ENCODE results near the gene VPS39. TPM values are rescaled to one million over a fixed set of nuclear protein-coding genes. Genes with fewer than 3 reads are reported as not detected.

VPS39 gene
- total RNA-seq, 4 donors from 2014 or later: 59.1 to 101 (median 73.1) TPM

DNA sequence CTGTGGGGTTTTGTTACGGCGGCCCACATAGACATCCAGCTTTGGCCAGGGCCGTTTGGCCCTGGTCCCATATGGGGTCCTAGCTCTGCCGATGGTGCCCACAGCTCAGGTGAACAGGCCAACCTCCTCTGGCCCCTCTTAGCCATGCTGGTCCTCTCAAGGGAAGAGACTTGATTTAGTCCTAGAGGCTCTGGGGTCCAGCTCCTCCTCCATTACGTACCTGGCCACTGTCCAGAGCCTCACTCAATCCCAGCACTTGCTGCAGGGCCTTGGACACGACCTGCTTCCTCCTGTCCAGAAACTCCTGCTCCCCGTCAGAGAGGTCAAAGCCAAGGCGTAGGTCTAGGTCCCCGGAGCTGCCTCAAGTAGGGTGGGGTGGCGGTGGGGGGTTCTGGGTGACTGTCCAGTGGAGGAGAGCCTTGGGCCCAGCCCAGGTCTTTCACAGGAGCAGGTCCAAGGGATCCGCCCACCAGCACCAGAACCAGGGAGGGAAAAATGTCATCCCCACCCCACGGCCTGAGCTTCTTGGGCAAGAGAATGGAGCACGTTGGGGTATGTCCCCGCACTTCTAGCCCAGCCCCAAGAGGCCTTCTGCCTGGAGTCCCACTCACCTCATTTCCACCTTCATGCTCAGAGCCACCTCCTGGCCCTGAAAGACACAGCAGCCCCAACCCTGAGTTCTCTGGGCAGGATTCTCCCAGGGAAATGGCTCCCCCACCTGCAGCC lies 58.4 kb downstream of the VPS39 start:
- Histone ChIP-seq H3K4me3 (no peak overlapping the region), H3K4me1 (no peaks in the 10 kb centered on the region), H3K27ac (no peak overlapping the region), H3K9me3 (no peaks in the 10 kb centered on the region), H3K36me3 (no peaks in the 10 kb centered on the region), H3K27me3 (no peaks in the 10 kb centered on the region)
- TF ChIP-seq, protein P1, sequence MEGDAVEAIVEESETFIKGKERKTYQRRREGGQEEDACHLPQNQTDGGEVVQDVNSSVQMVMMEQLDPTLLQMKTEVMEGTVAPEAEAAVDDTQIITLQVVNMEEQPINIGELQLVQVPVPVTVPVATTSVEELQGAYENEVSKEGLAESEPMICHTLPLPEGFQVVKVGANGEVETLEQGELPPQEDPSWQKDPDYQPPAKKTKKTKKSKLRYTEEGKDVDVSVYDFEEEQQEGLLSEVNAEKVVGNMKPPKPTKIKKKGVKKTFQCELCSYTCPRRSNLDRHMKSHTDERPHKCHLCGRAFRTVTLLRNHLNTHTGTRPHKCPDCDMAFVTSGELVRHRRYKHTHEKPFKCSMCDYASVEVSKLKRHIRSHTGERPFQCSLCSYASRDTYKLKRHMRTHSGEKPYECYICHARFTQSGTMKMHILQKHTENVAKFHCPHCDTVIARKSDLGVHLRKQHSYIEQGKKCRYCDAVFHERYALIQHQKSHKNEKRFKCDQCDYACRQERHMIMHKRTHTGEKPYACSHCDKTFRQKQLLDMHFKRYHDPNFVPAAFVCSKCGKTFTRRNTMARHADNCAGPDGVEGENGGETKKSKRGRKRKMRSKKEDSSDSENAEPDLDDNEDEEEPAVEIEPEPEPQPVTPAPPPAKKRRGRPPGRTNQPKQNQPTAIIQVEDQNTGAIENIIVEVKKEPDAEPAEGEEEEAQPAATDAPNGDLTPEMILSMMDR (IDR thresholded peaks at IDR 0.05): no peak
- TF ChIP-seq POLR2A (IDR thresholded peaks at IDR 0.05): no peak
- peak in 1 of 2 donors; percentile 14 for DNase-seq
- intact Hi-C loops (cut with DNase I; ENCODE audit: low total_unique reads): no loop called here

DNA sequence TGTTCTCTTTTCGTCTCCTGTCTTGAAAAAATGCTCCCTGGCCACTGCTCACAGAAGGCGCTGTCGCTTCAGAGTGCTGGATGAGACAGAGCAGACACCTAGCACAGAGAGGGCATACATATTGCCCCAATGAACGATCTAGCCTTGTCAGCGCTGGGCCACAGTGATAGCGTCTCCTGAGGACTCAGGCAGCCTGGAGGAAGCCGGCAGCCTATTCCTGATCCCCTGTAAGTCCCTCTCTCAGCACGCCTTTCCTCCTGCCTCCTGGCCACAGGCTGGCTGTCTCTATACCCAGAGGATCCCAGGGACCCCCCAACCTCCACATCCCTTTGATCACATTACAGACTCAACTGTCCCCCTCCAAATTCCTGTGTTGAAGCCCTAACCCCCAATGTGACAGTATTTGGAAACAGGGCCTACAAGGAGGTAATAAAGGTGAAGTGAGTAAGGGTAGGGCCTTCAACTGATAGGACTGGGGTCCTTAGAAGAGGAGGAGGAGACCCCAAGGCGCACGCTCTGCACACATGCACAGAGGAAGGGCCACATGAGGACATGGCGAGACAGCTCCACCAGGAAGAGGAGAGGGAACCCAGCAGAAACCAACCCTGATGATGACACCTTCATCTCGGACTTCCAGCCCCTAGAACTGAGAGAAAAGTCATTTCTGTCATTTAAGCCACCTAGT lies 59.2 kb downstream of the VPS39 start:
- no peaks in the 10 kb centered on the region for H3K36me3 ChIP-seq
- DNase-seq: peak in 1 of 2 donors; percentile 6
- H3K4me1 ChIP-seq: no peaks in the 10 kb centered on the region
- TF ChIP-seq, protein P1 (IDR thresholded peaks at IDR 0.05): no peak
- TF ChIP-seq POLR2A (IDR thresholded peaks at IDR 0.05): no peak
- no peaks in the 10 kb centered on the region for H3K27me3 ChIP-seq
- H3K9me3 ChIP-seq: no peaks in the 10 kb centered on the region
- H3K4me3 ChIP-seq: no peak overlapping the region
- intact Hi-C loops (cut with DNase I; ENCODE audit: low total_unique reads): no loop called here
- no peak overlapping the region for H3K27ac ChIP-seq

DNA sequence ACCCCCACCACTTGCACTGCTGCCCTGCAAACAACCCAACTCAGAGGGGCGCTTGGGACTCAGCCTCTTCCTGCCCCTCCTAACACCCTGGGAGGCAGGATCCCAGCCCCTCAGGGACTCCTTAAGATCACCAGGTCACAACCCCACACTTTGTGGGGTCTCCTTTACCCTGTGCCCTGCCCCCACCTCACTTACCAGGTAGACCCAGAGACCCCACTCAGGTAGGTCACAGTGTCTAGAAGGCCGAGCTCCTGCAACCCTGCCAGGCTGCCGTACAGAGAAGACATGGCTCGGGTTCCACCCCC lies 60.7 kb downstream of the VPS39 start:
- Histone ChIP-seq H3K9me3 (no peaks in the 10 kb centered on the region), H3K4me3 (no peak overlapping the region), H3K36me3 (no peaks in the 10 kb centered on the region), H3K4me1 (no peaks in the 10 kb centered on the region), H3K27ac (no peak overlapping the region), H3K27me3 (no peaks in the 10 kb centered on the region)
- no peak for TF ChIP-seq POLR2A (IDR thresholded peaks at IDR 0.05)
- TF ChIP-seq, protein P1 (IDR thresholded peaks at IDR 0.05): no peak
- DNase-seq: peak in 1 of 2 donors; percentile 9
- intact Hi-C loops (cut with DNase I; ENCODE audit: low total_unique reads): no loop called here

DNA sequence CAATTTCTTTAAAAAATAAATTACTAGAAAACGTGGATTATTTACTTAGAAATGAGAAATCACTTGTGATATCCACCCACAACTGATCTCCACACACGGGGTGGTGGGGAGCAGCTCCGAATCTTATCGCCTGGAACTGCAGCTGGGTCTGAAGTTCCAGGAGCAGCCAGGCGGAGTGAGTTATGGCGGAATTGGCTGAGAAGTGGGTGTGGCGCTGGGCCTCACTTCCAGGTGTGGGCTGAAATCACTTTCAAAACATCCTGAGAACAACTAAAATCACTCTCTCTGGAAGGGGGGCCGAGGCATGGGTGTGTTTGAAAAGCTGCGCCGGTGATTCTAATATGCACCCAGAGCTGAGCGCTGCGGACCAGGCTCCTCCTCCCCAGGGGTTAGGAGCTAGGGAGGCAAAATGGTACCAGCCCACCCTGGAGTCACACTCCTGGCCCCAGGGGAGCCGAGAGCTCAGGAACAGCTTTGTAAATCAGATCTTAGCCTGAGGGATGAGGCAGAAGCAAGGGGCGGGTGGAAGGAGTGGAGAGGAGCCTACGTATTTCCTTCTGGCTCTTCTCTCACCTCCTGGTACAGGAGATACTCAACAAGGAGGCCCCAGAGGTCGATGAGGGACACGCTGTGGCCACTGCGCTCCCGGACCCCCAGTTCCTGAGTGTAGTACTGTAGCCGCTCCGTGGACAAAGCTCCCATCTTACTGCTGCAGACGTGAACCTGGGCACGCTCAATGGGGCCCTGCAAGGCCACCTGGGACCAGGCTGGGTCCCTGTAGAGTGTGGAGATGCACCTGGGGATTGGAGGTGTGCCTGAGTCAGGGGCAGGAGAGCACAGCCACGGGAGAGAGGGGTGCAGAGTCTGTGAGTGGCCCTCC lies 61.3 kb downstream of the VPS39 start:
- Histone ChIP-seq H3K27me3 (no peaks in the 10 kb centered on the region), H3K36me3 (no peaks in the 10 kb centered on the region), H3K4me1 (no peaks in the 10 kb centered on the region), H3K27ac (no peak overlapping the region), H3K4me3 (no peak overlapping the region), H3K9me3 (no peaks in the 10 kb centered on the region)
- intact Hi-C loops (cut with DNase I; ENCODE audit: low total_unique reads): no loop called here
- peak in 1 of 2 donors; percentile 3 for DNase-seq
- no peak for TF ChIP-seq POLR2A (IDR thresholded peaks at IDR 0.05)
- TF ChIP-seq, protein P1 (IDR thresholded peaks at IDR 0.05): no peak

Data from uterus (tissue), 4 donors.